ENCODE results near the gene EARS2. TPM values are rescaled to one million over a fixed set of nuclear protein-coding genes. Genes with fewer than 3 reads are reported as not detected.

EARS2 gene
- total and polyA plus RNA-seq, 9 of the 15 experiments (the other 6 are each of a cell fraction or from before 2014, with no cell fraction given), result 17.6 to 58.6 (median 36.3) TPM

GRCh38 chr16:23549938-23550337, 7.2 kb downstream of the EARS2 start:
- H3K27ac ChIP-seq (ENCODE audit: extremely low read depth, low read depth, low read length), result no peak overlapping the region
- intact Hi-C loops (cut with micrococcal nuclease) (loop anchor here (10.0 kb wide), 2 partner anchors 115 to 175 kb away; no protein-coding TSS in a partner anchor), in situ Hi-C loops (cut with MboI) (no loop called here)
- H3K27me3 ChIP-seq (ENCODE audit: control insufficient read depth in 2 of 2, insufficient read depth in 2 of 2, low read length in 2 of 2), result no peaks in the 10 kb centered on the region
- TF ChIP-seq BHLHE40 (IDR thresholded peaks at IDR 0.05; ENCODE audit: low read length) (no peak), ZNF121 (CRISPR knock-in tag; conservative IDR thresholded peaks at IDR 0.05) (peak; percentile 76; the same call in 1 of the 2 replicates)
- ATAC-seq, result no peak
- H3K4me3 ChIP-seq, result no peak overlapping the region
- no peaks in the 10 kb centered on the region for H4K20me1 ChIP-seq (replicated peaks; ENCODE audit: control insufficient read depth, insufficient read depth, low read length)
- no peak for DNase-seq (ENCODE audit: extremely low read depth in 1 of 4, low spot score in 3 of 4)
- peaks cover 87% of the 10 kb centered on the region for H3K36me3 ChIP-seq (ENCODE audit: control insufficient read depth, insufficient read depth, low read length)
- H3K4me1 ChIP-seq (replicated peaks in 1 of 2; ENCODE audit: control insufficient read depth in 2 of 2, insufficient read depth in 2 of 2, low read length in 2 of 2), result no peaks in the 10 kb centered on the region
- ChIA-PET POLR2A (interaction anchor here (3.3 kb wide), 1 partner anchor 10 kb away, joined by 15 read pairs; no protein-coding TSS in a partner anchor), CTCF (ENCODE audit: low intra/inter-chr PET ratio) (no interaction called here)
- H3K4me2 ChIP-seq (ENCODE audit: insufficient read depth, low read length), result no peak overlapping the region
- 93% methylated on average over 4 of the region's 5 CpGs for WGBS (ENCODE audit: insufficient coverage, low coverage, missing lambda C conversion rate)
- FAIRE-seq, result no peak
- no TSS peak for BruUV-seq (replicated peaks)
- H3K79me2 ChIP-seq (ENCODE audit: control insufficient read depth, insufficient read depth, low read length), result peaks cover 7% of the 10 kb centered on the region; the same call in 2 of the 3 replicates
- H3K9me1 ChIP-seq (ENCODE audit: control insufficient read depth, insufficient read depth, low read length), result no peaks in the 10 kb centered on the region
- no peak overlapping the region for H3K9ac ChIP-seq (ENCODE audit: insufficient read depth in 1 of 2, low read depth in 2 of 2, low read length in 2 of 2)
- H2AFZ ChIP-seq (ENCODE audit: low read depth, low read length), result no peak overlapping the region
- no peaks in the 10 kb centered on the region for H3K9me3 ChIP-seq (replicated peaks; ENCODE audit: control insufficient read depth, insufficient read depth, low read depth, low read length)

- H4K20me1 ChIP-seq (replicated peaks; ENCODE audit: control insufficient read depth, insufficient read depth, low read length), result no peaks in the 10 kb centered on the region
- DNase-seq (ENCODE audit: extremely low read depth in 1 of 4, low spot score in 3 of 4) (no peak), ATAC-seq (no peak), FAIRE-seq (no peak)
- intact Hi-C loops (cut with micrococcal nuclease), result no loop called here
- H3K9ac ChIP-seq (ENCODE audit: insufficient read depth in 1 of 2, low read depth in 2 of 2, low read length in 2 of 2), result no peak overlapping the region
- H3K27me3 ChIP-seq (ENCODE audit: control insufficient read depth in 2 of 2, insufficient read depth in 2 of 2, low read length in 2 of 2), result no peaks in the 10 kb centered on the region
- no peaks in the 10 kb centered on the region for H3K4me1 ChIP-seq (replicated peaks in 1 of 2; ENCODE audit: control insufficient read depth in 2 of 2, insufficient read depth in 2 of 2, low read length in 2 of 2)
- POLR2A ChIA-PET, result interaction anchor here (1.5 kb wide), 1 partner anchor 10 kb away, joined by 7 read pairs; no protein-coding TSS in a partner anchor
- H3K4me3 ChIP-seq, result no peak overlapping the region
- no peaks in the 10 kb centered on the region for H3K9me3 ChIP-seq (replicated peaks; ENCODE audit: control insufficient read depth, insufficient read depth, low read depth, low read length)
- WGBS (ENCODE audit: insufficient coverage, low coverage, missing lambda C conversion rate), result 89% methylated on average over 14 of the region's 14 CpGs
- in situ Hi-C loops (cut with MboI), result no loop called here
- no peaks in the 10 kb centered on the region for H3K79me2 ChIP-seq (ENCODE audit: control insufficient read depth, insufficient read depth, low read length)
- peaks cover 81% of the 10 kb centered on the region for H3K36me3 ChIP-seq (ENCODE audit: control insufficient read depth, insufficient read depth, low read length)
- CTCF ChIA-PET (ENCODE audit: low intra/inter-chr PET ratio), result interaction anchor here (0.6 kb wide), 1 partner anchor 528 kb away, joined by 5 read pairs; no protein-coding TSS in a partner anchor
- H3K9me1 ChIP-seq (ENCODE audit: control insufficient read depth, insufficient read depth, low read length), result no peaks in the 10 kb centered on the region
- H3K4me2 ChIP-seq (ENCODE audit: insufficient read depth, low read length), result no peak overlapping the region
- H3K27ac ChIP-seq (ENCODE audit: extremely low read depth, low read depth, low read length), result no peak overlapping the region
- no peak overlapping the region for H2AFZ ChIP-seq (ENCODE audit: low read depth, low read length)
- no TSS peak for BruUV-seq (replicated peaks)
- TF ChIP-seq ZNF561 (CRISPR knock-in tag; conservative IDR thresholded peaks at IDR 0.05) (no peak), EWSR1 (IDR thresholded peaks at IDR 0.05; ENCODE audit: borderline replicate concordance, low read depth, partially characterized antibody) (no peak), ZNF449 (CRISPR knock-in tag; IDR thresholded peaks at IDR 0.05) (no peak), MEF2D (tag; conservative IDR thresholded peaks at IDR 0.05; ENCODE audit: low read depth) (no peak), TAF9B (IDR thresholded peaks at IDR 0.05; ENCODE audit: partially characterized antibody) (no peak), ATF3 (IDR thresholded peaks at IDR 0.05) (no peak), ATF3 (CRISPR knock-in tag; conservative IDR thresholded peaks at IDR 0.05) (no peak), MLLT1 (IDR thresholded peaks at IDR 0.05) (no peak), POLR2A (conservative IDR thresholded peaks at IDR 0.05) (no peak), MTA2 (IDR thresholded peaks at IDR 0.05; ENCODE audit: low read depth) (no peak), FOS (IDR thresholded peaks at IDR 0.05; ENCODE audit: extremely low read depth, insufficient read length) (no peak), ZKSCAN1 (IDR thresholded peaks at IDR 0.05; ENCODE audit: low read depth, low read length) (no peak)
Measured at GRCh38 chr16:23544436-23544835, 12.7 kb downstream of the EARS2 start.
